PC-3 (cell line): ENCODE data around the gene FOXJ3. TPM values are rescaled to one million over a fixed set of nuclear protein-coding genes. Genes with fewer than 3 reads are reported as not detected.

Experiments used
- ATAC-seq: fragments of 200-7000 bp; cut with Tn5 transposase; 2 replicates; pipeline ENCODE4 v1.9.1; 2020; ENCODE audit warnings: mild to moderate bottlenecking, moderate library complexity
- BruUV-seq: library from RNA; stranded (reverse); fragments of 400-500 nt; replicated peaks from 2 replicates; lab custom pipeline; 2021; lab: Mats Ljungman, UMichigan
- CTCF ChIA-PET: fragments of 300-600 bp; sonication (Branson Sonifier 250); formaldehyde crosslinking; loops from one replicate; lab custom pipeline; 2022; ENCODE audit warnings: antibody characterized with exemption; lab: Charles Lee
- POLR2A ChIA-PET: fragments of 300-600 bp; sonication (Branson Sonifier 250); formaldehyde crosslinking; loops from one replicate; lab custom pipeline; 2022; ENCODE audit warnings: antibody characterized with exemption; ENCODE audit not compliant: unreplicated experiment; lab: Charles Lee
- DNase-seq: peaks from one replicate; pipeline ENCODE4 v3.0.0-alpha.2; 2015
- H2AFZ ChIP-seq: fragments of 300-600 bp; sonication (generic); 2 replicates; pipeline ENCODE4 v1.6.0; 2016; ENCODE audit warnings: antibody characterized with exemption, low read length
- H3F3A ChIP-seq: fragments of 300-600 bp; sonication (generic); one replicate; pipeline ENCODE4 v1.6.0; 2017; ENCODE audit warnings: antibody characterized with exemption, low read length, control low read depth, mild to moderate bottlenecking; ENCODE audit not compliant: unreplicated experiment
- H3K27ac ChIP-seq: fragments of 300-600 bp; sonication (generic); 2 replicates; pipeline ENCODE4 v1.5.1; 2016; ENCODE audit warnings: mild to moderate bottlenecking, low read length
- H3K27me3 ChIP-seq: fragments of 300-600 bp; sonication (generic); 2 replicates; pipeline ENCODE4 v1.6.1; 2016; ENCODE audit warnings: low read length, mixed read lengths
- H3K36me3 ChIP-seq: fragments of 300-600 bp; sonication (generic); 2 replicates; pipeline ENCODE4 v1.6.1; 2016; ENCODE audit warnings: low read depth, mixed run types, low read length, mixed read lengths
- H3K4me1 ChIP-seq: fragments of 300-600 bp; sonication (generic); 2 replicates; pipeline ENCODE4 v1.5.1; 2016; ENCODE audit warnings: low read length; ENCODE audit not compliant: insufficient read depth
- H3K4me2 ChIP-seq: fragments of 300-600 bp; sonication (generic); 2 replicates; pipeline ENCODE4 v1.6.0; 2016; ENCODE audit warnings: low read length
- H3K4me3 ChIP-seq: fragments of 300-600 bp; sonication (generic); 2 replicates; pipeline ENCODE4 v1.5.1; 2016; ENCODE audit warnings: mild to moderate bottlenecking, low read length, mixed read lengths
- H3K79me2 ChIP-seq: fragments of 300-600 bp; sonication (generic); 2 replicates; pipeline ENCODE4 v1.6.1; 2017; ENCODE audit warnings: low read length, mixed read lengths
- H3K9ac ChIP-seq: fragments of 300-600 bp; sonication (generic); 2 replicates; pipeline ENCODE4 v1.6.0; 2016; ENCODE audit warnings: mild to moderate bottlenecking, low read length
- H3K9me2 ChIP-seq: fragments of 300-600 bp; sonication (generic); replicated peaks from 2 replicates; pipeline ENCODE4 v1.6.1; 2016; ENCODE audit warnings: mixed run types, low read length, mixed read lengths
- H3K9me3 ChIP-seq: fragments of 300-600 bp; sonication (generic); 2 replicates; pipeline ENCODE4 v1.6.1; 2016; ENCODE audit warnings: low read length, mixed read lengths
- H4K20me1 ChIP-seq: fragments of 300-600 bp; sonication (generic); 2 replicates; pipeline ENCODE4 v1.6.1; 2016; ENCODE audit warnings: low read length, mixed read lengths
- EZH2 ChIP-seq: fragments of 300-600 bp; sonication (generic); IDR thresholded peaks from one replicate; pipeline ENCODE4 v1.6.1; 2017; ENCODE audit warnings: antibody characterized with exemption, mild to moderate bottlenecking, low read length; ENCODE audit not compliant: unreplicated experiment
- EZH2phosphoT487 ChIP-seq: fragments of 300-600 bp; sonication (generic); IDR thresholded peaks from 2 replicates; pipeline ENCODE4 v1.6.1; 2018; ENCODE audit warnings: mild to moderate bottlenecking, antibody characterized with exemption, low read length, borderline replicate concordance
- intact Hi-C: fragments of 100-400 bp; cut with micrococcal nuclease; formaldehyde crosslinking; loops from 2 replicates; pipeline ENCODE4 v1.9.0; 2023
- total RNA-seq: library from RNA; depleted of rRNA; stranded (reverse); fragments of >200 nt; gene quantifications from 2 replicates; pipeline ENCODE4 v1.2.3, GENCODE V29; 2014
- TF ChIP-seq, protein P1 (sequence below): fragments of 300-600 bp; sonication (generic); conservative IDR thresholded peaks from 2 replicates; pipeline ENCODE4 v1.5.1; 2017; ENCODE audit warnings: antibody characterized with exemption, low read depth, mild to moderate bottlenecking, low read length

The FOXJ3 gene
- total RNA-seq, 1 experiment from 2014 or later = 23.4 TPM

DNA sequence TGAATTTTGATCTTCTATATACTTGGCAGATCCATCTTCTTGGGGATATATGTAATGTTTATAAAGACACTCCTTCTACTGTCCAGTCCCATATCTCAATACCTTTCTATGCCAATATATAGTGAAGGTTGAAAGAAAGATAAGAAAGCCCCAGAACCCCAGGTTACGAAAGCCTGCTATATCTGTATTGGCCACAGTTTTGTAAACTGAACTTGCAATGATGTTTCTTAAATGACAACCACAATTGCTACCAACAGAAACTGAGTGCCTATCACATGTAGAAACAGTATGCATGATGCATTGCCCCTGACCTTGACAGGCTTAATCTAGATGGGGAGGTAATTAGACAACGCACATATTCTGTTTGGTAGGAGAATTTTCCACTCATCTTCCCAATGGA, 37.8 kb upstream of the FOXJ3 start:
- Histone ChIP-seq H3K9ac (no peak overlapping the region), H3K27ac (no peak overlapping the region), H3K9me2 (no peaks in the 10 kb centered on the region), H3K27me3 (no peaks in the 10 kb centered on the region; the same call in 1 of the 2 replicates), H4K20me1 (no peaks in the 10 kb centered on the region), H3K4me3 (no peak overlapping the region), H3K36me3 (no peaks in the 10 kb centered on the region), H3F3A (no peaks in the 10 kb centered on the region), H3K9me3 (no peaks in the 10 kb centered on the region), H3K4me2 (no peak overlapping the region), H3K4me1 (no peaks in the 10 kb centered on the region), H3K79me2 (no peaks in the 10 kb centered on the region), H2AFZ (no peak overlapping the region)
- CTCF ChIA-PET = no interaction called here
- no TSS peak for BruUV-seq
- intact Hi-C loops = no loop called here
- POLR2A ChIA-PET = no interaction called here
- TF ChIP-seq EZH2phosphoT487 = no peak
- TF ChIP-seq EZH2 = no peak
- no peak for ATAC-seq
- DNase-seq = no peak

DNA sequence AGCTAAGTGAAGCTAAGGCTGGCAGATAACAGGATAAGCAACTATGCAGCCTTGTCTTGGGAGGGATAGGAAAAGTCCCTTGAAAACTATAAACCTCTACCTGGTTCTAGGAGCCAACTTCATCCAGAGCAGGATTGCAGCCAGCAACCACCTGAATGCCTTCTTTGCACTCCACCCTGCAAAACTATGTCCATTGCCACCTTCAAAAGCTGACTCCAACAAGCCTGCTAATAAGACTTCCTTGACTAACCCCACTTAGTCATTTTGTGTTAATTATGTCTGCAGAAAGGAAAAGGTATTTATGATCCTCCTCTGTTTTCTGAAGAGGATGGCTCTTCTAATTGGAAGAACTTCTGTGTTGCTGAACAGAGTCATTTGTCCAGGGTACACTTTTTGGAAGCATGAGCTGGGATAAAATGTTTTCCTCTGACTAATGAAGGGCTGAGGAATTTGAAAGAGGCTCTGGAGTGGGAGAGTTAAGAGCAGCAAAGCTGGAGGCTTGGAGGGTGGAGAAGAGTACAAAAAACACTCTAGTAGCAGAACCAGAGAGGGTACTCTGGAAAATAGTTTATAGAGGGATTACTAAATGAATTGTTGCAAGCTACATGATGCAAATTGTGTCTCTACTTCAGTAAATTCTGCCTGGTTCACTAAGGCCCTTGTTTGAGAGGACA, 36.0 kb upstream of the FOXJ3 start:
- TF ChIP-seq, protein P1, sequence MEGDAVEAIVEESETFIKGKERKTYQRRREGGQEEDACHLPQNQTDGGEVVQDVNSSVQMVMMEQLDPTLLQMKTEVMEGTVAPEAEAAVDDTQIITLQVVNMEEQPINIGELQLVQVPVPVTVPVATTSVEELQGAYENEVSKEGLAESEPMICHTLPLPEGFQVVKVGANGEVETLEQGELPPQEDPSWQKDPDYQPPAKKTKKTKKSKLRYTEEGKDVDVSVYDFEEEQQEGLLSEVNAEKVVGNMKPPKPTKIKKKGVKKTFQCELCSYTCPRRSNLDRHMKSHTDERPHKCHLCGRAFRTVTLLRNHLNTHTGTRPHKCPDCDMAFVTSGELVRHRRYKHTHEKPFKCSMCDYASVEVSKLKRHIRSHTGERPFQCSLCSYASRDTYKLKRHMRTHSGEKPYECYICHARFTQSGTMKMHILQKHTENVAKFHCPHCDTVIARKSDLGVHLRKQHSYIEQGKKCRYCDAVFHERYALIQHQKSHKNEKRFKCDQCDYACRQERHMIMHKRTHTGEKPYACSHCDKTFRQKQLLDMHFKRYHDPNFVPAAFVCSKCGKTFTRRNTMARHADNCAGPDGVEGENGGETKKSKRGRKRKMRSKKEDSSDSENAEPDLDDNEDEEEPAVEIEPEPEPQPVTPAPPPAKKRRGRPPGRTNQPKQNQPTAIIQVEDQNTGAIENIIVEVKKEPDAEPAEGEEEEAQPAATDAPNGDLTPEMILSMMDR = no peak
- TF ChIP-seq EZH2 (no peak), EZH2phosphoT487 (no peak)
- Histone ChIP-seq H3K9me3 (no peaks in the 10 kb centered on the region), H3F3A (no peaks in the 10 kb centered on the region), H3K79me2 (no peaks in the 10 kb centered on the region), H4K20me1 (no peaks in the 10 kb centered on the region), H3K9me2 (no peaks in the 10 kb centered on the region), H3K27ac (no peak overlapping the region), H2AFZ (no peak overlapping the region), H3K4me2 (no peak overlapping the region), H3K27me3 (no peaks in the 10 kb centered on the region; the same call in 1 of the 2 replicates), H3K9ac (no peak overlapping the region), H3K36me3 (no peaks in the 10 kb centered on the region), H3K4me3 (no peak overlapping the region), H3K4me1 (no peaks in the 10 kb centered on the region)
- intact Hi-C loops = no loop called here
- ATAC-seq (no peak), DNase-seq (no peak)
- POLR2A ChIA-PET = interaction anchor here (0.5 kb wide), 1 partner anchor 14 kb away, joined by 3 read pairs; no protein-coding TSS in a partner anchor
- no TSS peak for BruUV-seq
- CTCF ChIA-PET = no interaction called here

DNA sequence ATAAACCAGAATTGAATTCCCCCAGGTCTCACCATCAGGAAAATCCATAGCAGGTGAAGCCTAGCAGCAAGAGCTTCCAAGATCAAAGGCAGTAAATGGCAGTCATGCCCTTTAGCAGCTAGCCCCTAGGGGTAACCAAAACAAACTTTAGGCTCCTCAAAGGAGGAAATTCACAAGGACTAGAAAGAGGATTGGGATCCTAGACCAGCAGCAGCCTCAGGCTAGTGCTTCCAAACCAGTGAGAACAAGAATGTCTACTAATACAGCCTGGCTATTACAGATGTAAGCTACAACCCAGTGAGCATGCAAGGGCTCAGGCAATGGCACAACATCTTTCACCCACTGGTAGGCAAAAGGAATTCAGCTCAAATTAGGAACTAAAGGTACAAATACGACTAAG, 34.4 kb upstream of the FOXJ3 start:
- Histone ChIP-seq H2AFZ (no peak overlapping the region), H3K9me2 (no peaks in the 10 kb centered on the region), H3K79me2 (no peaks in the 10 kb centered on the region), H3K4me1 (no peaks in the 10 kb centered on the region), H3F3A (no peaks in the 10 kb centered on the region), H3K4me3 (no peak overlapping the region), H3K9me3 (no peaks in the 10 kb centered on the region), H3K27me3 (no peaks in the 10 kb centered on the region; the same call in 1 of the 2 replicates), H3K27ac (no peak overlapping the region), H3K36me3 (no peaks in the 10 kb centered on the region), H3K4me2 (no peak overlapping the region), H3K9ac (no peak overlapping the region), H4K20me1 (no peaks in the 10 kb centered on the region)
- intact Hi-C loops = no loop called here
- CTCF ChIA-PET = no interaction called here
- BruUV-seq = no TSS peak
- ATAC-seq (no peak), DNase-seq (no peak)
- POLR2A ChIA-PET = no interaction called here
- TF ChIP-seq, protein P1 = no peak
- TF ChIP-seq EZH2phosphoT487 (no peak), EZH2 (no peak)
